HG02798 (cell line): ENCODE data around the gene ZP1.
"Not testable (repeated sequence)": the region's sequence is repeated elsewhere in the genome, so short reads cannot be mapped to it uniquely, and the experiment has no call there.

Experiments
- ATAC-seq: cut with Tn5 transposase; IDR thresholded peaks from one replicate; pipeline ENCODE4 v1.9.1; 2021; ENCODE audit warnings: mild to moderate bottlenecking; ENCODE audit not compliant: unreplicated experiment, poor library complexity

Gene ZP1

DNA sequence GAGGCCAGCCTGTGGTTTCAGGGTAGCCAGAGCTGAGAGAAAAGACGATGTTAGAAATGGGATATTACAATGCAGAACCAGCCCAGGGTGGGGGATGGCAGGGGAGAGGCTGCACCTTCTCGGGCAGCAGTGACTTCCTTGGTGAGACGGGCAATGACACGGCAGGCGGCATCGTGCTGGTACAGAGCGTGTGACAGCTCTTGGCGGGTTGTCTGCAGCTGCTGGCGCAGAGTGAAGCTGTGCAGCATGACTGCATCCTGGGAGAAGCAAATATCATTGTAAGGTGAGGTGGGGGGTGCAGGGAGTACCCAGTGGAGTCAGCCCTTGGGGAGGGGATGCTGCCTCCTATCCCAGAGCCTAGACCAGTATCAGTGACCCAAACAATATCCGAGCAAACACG, 35.3 kb downstream of the ZP1 start:
- ATAC-seq, result no peak

GRCh38 chr11:60905047-60905446, 37.7 kb downstream of the ZP1 start:
- no peak for ATAC-seq

- no peak for ATAC-seq
These were observed 38.3 kb downstream of the ZP1 start for GRCh38 chr11:60905551-60906113.

- peak; percentile 83 for ATAC-seq
These were observed 39.0 kb downstream of the ZP1 start, which contains the start of gene PRPF19 for GRCh38 chr11:60906132-60906972. Gene PRPF19 (minus strand): TSS chr11:60906585. CDS start chr11:60906382, 203 bp downstream.

DNA sequence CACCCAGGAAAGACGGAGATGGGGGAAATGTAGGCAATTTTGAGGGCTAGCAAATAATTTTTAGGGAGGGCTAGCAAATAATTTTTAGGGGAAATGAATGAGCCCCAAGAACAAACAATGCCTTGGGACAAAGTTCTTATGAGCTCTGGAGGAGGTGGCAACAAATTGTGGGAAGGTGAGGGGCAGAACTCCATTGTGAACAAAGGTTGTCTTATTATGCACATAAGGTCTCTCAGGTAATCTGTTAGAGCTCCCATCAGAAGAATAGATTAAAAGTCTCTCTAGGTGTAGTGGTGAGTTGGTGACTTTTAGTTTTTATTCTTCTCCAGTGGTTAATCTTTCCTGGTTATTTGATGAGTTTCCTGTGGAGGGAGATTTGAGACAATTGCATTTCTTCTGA, 41.5 kb downstream of the ZP1 start:
- no peak for ATAC-seq

DNA sequence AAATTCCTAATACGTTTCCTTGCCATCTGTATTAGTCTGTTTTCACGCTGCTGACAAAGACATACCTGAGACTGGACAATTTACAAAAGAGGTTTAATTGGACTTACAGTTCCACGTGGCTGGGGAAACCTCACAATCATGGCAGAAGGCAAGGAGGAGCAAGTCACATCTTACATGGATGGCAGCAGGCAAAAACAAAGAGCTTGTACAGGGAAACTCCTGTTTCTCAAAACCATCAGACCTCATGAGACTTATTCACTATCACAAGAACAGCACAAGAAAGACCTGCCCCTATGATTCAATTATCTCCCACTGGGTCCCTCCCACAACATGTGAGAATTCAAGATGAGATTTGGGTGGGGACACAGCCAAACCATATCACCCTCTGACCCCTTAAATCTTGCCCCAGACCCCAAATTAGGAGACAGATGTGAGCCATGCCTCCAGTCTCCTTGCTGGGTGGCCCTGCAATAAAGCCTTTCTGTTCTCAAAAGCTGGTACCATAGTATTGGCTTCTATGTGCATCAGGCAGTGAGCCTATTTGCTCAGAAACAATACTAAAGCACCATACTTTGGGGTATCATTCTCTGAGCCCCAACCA, 42.4 kb downstream of the ZP1 start:
- not testable (repeated sequence) for ATAC-seq

GRCh38 chr11:60910281-60910687, 42.9 kb downstream of the ZP1 start:
- peak; percentile 43 for ATAC-seq

- no peak for ATAC-seq
These were observed 43.5 kb downstream of the ZP1 start for GRCh38 chr11:60910711-60911380.

- ATAC-seq, result no peak
These were observed 45.0 kb downstream of the ZP1 start for GRCh38 chr11:60912223-60912850.

- no peak for ATAC-seq
These were observed 45.6 kb downstream of the ZP1 start for GRCh38 chr11:60912851-60913528.

GRCh38 chr11:60913793-60914632, 46.7 kb downstream of the ZP1 start, which contains the start of gene TMEM109:
Gene TMEM109 (plus strand): TSS chr11:60914158. CDS start chr11:60919694, 5,536 bp downstream.
- ATAC-seq, result peak; percentile 56

DNA sequence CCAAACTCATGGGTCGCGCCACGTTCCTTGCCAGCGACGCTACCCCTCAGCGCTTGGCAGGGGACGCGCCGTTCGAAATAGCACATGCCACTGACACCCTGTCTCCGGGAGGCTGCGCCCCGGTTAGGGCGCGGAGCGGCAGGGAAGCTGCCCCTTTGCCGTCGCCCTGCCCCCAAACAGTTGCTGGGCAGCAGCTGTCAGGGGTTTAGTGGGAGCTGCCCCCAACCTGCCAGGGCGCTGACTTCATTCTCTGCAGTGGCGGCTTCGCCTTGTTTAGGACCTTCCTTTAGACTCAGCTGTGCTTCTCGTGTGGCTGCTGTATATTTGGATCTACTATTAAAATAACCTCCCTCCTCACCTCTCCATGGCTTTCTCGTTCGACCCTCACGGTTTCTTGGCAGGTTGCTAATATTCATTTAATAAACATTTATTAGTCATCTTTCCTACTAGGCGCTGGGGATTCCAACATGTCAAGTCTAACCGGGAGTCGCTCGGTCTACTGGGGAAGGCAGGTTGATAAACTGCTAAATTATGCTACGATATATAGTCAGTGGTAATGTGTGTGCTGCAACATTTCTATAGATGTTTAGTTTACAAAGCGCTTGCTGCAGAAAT, 47.4 kb downstream of the ZP1 start:
- no peak for ATAC-seq

DNA sequence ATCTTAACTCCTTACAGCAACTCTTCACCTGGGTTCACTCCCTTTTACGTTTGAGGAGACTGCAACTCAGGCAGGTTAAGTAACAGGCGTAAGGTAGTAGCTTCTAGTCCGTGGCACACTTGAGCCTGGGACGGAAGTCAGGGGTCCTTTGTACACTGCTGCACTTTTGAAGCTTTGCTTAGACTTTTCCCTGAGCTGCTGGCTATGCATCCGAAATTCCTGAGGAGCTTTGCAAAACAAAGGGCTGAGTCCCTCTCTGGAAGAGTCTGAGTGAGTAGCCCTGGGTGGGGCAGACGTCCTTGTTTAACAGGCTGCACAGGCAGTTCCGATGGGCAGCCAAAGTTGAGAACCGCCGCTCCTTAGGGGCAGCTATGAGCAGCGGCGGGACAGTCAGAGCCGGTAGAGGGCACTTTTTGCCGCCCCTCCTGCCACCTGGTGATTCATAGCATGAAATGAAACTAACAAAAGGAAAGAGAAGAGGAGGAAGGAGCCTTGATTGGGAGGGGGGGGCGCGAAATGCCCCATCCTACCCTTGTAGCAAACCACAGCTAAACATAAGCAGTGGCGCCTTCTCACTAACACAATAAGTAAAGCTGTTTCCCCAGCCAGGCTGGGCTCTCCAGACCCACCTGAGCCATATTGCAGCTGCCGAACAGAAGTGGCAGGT, 48.0 kb downstream of the ZP1 start:
- peak; percentile 43 for ATAC-seq

GRCh38 chr11:60916669-60917206, 49.4 kb downstream of the ZP1 start:
- no peak for ATAC-seq

GRCh38 chr11:60917267-60917666, 49.9 kb downstream of the ZP1 start:
- ATAC-seq, result no peak

- no peak for ATAC-seq
These were observed 51.1 kb downstream of the ZP1 start for GRCh38 chr11:60918251-60918938.

DNA sequence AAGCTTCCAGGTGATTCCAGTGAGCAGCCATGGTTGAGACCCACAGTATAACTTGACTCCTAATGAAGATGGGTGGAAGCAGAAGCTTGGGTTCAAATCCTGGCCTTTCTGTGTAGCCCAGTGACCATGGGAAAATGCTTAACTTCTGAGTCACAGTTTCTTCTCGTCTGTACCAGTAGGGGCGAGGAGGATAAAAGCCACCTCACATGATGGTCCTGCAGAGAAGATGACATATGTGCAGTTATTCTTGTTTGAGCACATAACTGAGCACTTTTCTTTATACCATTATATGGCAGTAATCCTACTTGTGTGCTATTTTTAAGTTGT, 51.6 kb downstream of the ZP1 start:
- ATAC-seq, result no peak
